GM12892 (cell line): ENCODE data around the gene GLTP.
"Not testable (repeated sequence)": the region's sequence is repeated elsewhere in the genome, so short reads cannot be mapped to it uniquely, and the experiment has no call there.

Experiments
- DNase-seq: peaks from one replicate; pipeline ENCODE4 v3.0.0; 2011; ENCODE audit not compliant: insufficient read length
- FAIRE-seq: peaks from 2 replicates; lab custom pipeline; 2011; peaks lifted over from hg19 to GRCh38; lab: Jason Lieb, UNC
- POLR2A ChIP-seq: IDR thresholded peaks from 2 replicates; pipeline ENCODE4 v1.6.1; 2011; ENCODE audit warnings: low read depth, low read length, control low read depth
- POLR2AphosphoS5 ChIP-seq: IDR thresholded peaks from 2 replicates; pipeline ENCODE4 v1.6.1; 2011; ENCODE audit warnings: low read depth, low read length, control low read depth
- TAF1 ChIP-seq: IDR thresholded peaks from 2 replicates; pipeline ENCODE4 v1.6.1; 2011; ENCODE audit warnings: low read depth, mild to moderate bottlenecking, control low read depth, low read length, borderline replicate concordance

GLTP gene

GRCh38 chr12:109870648-109871047 is 9.7 kb downstream of the GLTP start:
- TF ChIP-seq POLR2AphosphoS5 (no peak), TAF1 (no peak), POLR2A (no peak)
- FAIRE-seq, result no peak
- no peak for DNase-seq

GRCh38 chr12:109868182-109869051 is 11.9 kb downstream of the GLTP start:
- FAIRE-seq (no peak), DNase-seq (no peak)
- TF ChIP-seq POLR2AphosphoS5 (no peak), POLR2A (no peak), TAF1 (no peak)

GRCh38 chr12:109864916-109865315 is 15.4 kb downstream of the GLTP start:
- DNase-seq, result no peak
- no peak for FAIRE-seq
- TF ChIP-seq POLR2AphosphoS5, result no peak
- no peak for TF ChIP-seq POLR2A
- TF ChIP-seq TAF1, result no peak

GRCh38 chr12:109863847-109864712 is 16.3 kb downstream of the GLTP start:
- no peak for TF ChIP-seq TAF1
- no peak for TF ChIP-seq POLR2A
- no peak for TF ChIP-seq POLR2AphosphoS5
- FAIRE-seq (no peak), DNase-seq (no peak)

- FAIRE-seq, DNase-seq: not testable (repeated sequence)
Observed at GRCh38 chr12:109862491-109862890, 17.9 kb downstream of the GLTP start.

- TF ChIP-seq TAF1 (no peak), POLR2A (no peak), POLR2AphosphoS5 (no peak)
- FAIRE-seq (no peak), DNase-seq (no peak)
Observed at GRCh38 chr12:109861689-109862314, 18.5 kb downstream of the GLTP start.

GRCh38 chr12:109860977-109861376 is 19.4 kb downstream of the GLTP start:
- TF ChIP-seq POLR2AphosphoS5 (no peak), POLR2A (no peak), TAF1 (no peak)
- DNase-seq (no peak), FAIRE-seq (no peak)

- DNase-seq (no peak), FAIRE-seq (no peak)
- no peak for TF ChIP-seq TAF1
- TF ChIP-seq POLR2A, result no peak
- TF ChIP-seq POLR2AphosphoS5, result no peak
Observed at GRCh38 chr12:109858764-109859163, 21.6 kb downstream of the GLTP start.

- FAIRE-seq (no peak), DNase-seq (no peak)
- TF ChIP-seq TAF1 (no peak), POLR2AphosphoS5 (no peak), POLR2A (no peak)
Observed at GRCh38 chr12:109857715-109858114, 22.6 kb downstream of the GLTP start.

GRCh38 chr12:109855377-109855776 is 25.0 kb downstream of the GLTP start:
- no peak for FAIRE-seq
- no peak for DNase-seq
- TF ChIP-seq POLR2AphosphoS5 (no peak), TAF1 (no peak), POLR2A (no peak)

GRCh38 chr12:109850518-109850917 is 29.8 kb downstream of the GLTP start:
- not testable (repeated sequence) for DNase-seq, FAIRE-seq

GRCh38 chr12:109847142-109847735 is 33.1 kb downstream of the GLTP start:
- DNase-seq (no peak), FAIRE-seq (no peak)
- TF ChIP-seq TAF1 (no peak), POLR2A (no peak), POLR2AphosphoS5 (no peak)
